ENCODE results near the gene OR52A1. TPM values are rescaled to one million over a fixed set of nuclear protein-coding genes. Genes with fewer than 3 reads are reported as not detected.

OR52A1 gene
- total and polyA plus RNA-seq, 9 of the 15 experiments (the other 6 are each of a cell fraction or from before 2014, with no cell fraction given), result under 0.01 to 0.33 (median 0.13) TPM; not detected in 3

GRCh38 chr11:5096011-5096410 lies 58.5 kb downstream of the OR52A1 start:
- peak; percentile 37; the same call in 1 of the 2 replicates for TF ChIP-seq ZNF316 (IDR thresholded peaks at IDR 0.05)
- TF ChIP-seq ZNF551 (CRISPR knock-in tag; IDR thresholded peaks at IDR 0.05), result no peak
- intact Hi-C loops (cut with micrococcal nuclease), result no loop called here
- Histone ChIP-seq H3K4me2 (ENCODE audit: insufficient read depth, low read length) (no peak overlapping the region), H3K9ac (ENCODE audit: insufficient read depth in 1 of 2, low read depth in 2 of 2, low read length in 2 of 2) (no peak overlapping the region), H4K20me1 (replicated peaks; ENCODE audit: control insufficient read depth, insufficient read depth, low read length) (no peaks in the 10 kb centered on the region), H3K4me1 (replicated peaks in 1 of 2; ENCODE audit: control insufficient read depth in 2 of 2, insufficient read depth in 2 of 2, low read length in 2 of 2) (no peaks in the 10 kb centered on the region), H3K79me2 (ENCODE audit: control insufficient read depth, insufficient read depth, low read length) (no peaks in the 10 kb centered on the region), H3K9me3 (replicated peaks; ENCODE audit: control insufficient read depth, insufficient read depth, low read depth, low read length) (no peaks in the 10 kb centered on the region), H3K4me3 (no peak overlapping the region), H3K36me3 (ENCODE audit: control insufficient read depth, insufficient read depth, low read length) (no peaks in the 10 kb centered on the region), H3K27me3 (ENCODE audit: control insufficient read depth in 2 of 2, insufficient read depth in 2 of 2, low read length in 2 of 2) (no peaks in the 10 kb centered on the region), H3K27ac (ENCODE audit: extremely low read depth, low read depth, low read length) (no peak overlapping the region), H3K9me1 (ENCODE audit: control insufficient read depth, insufficient read depth, low read length) (no peaks in the 10 kb centered on the region), H2AFZ (ENCODE audit: low read depth, low read length) (0 out of 2 replicates have a peak overlapping the region, but pooled peaks have one; percentile 14)
- POLR2A ChIA-PET, result no interaction called here
- CTCF ChIA-PET (ENCODE audit: low intra/inter-chr PET ratio), result no interaction called here
- no TSS peak for BruUV-seq (replicated peaks)
- ATAC-seq (no peak), DNase-seq (ENCODE audit: extremely low read depth in 1 of 4, low spot score in 3 of 4) (no peak), FAIRE-seq (no peak)
- 25% methylated on average over 2 of the region's 2 CpGs for WGBS (ENCODE audit: insufficient coverage, low coverage, missing lambda C conversion rate)
- in situ Hi-C loops (cut with MboI), result no loop called here

Other genes with a start within 250 kb of the OR52A1 start
Only the 7 nearest of the 20 such genes appear.
- not detected in 2 replicates for gene OR52E2, start 95.1 kb downstream of the OR52A1 start, total RNA-seq (2014; rRNA removed)
- gene OR52E2, start 95.1 kb downstream of the OR52A1 start, total RNA-seq (2014; rRNA removed; fragmentation: Illumina TruSeq; extraction: Trizol), result not detected in 2 replicates
- gene OR52E2, start 95.1 kb downstream of the OR52A1 start, total RNA-seq (2015; rRNA removed; fragmentation: Illumina TruSeq; extraction: Trizol), result not detected in 2 replicates
- not detected in 2 replicates for gene OR52E2, start 95.1 kb downstream of the OR52A1 start, total RNA-seq (2021)
- not detected in 2 replicates for gene OR52E2, start 95.1 kb downstream of the OR52A1 start, polyA plus RNA-seq (2011; rRNA removed)
- not detected in 2 replicates for gene OR52E2, start 95.1 kb downstream of the OR52A1 start, polyA plus RNA-seq (2014; fragmentation: Illumina TruSeq; extraction: Trizol)
- not detected for gene OR52E2, start 95.1 kb downstream of the OR52A1 start, polyA plus RNA-seq (2014; fragmentation: Nextera tagmentation; extraction: Ambion mirVana)
- not detected in 2 replicates for gene OR52E2, start 95.1 kb downstream of the OR52A1 start, polyA plus RNA-seq (2014; rRNA removed)
- not detected in 2 replicates for gene OR52E1, start 85.2 kb downstream of the OR52A1 start, total RNA-seq (2014; rRNA removed)
- gene OR52E1, start 85.2 kb downstream of the OR52A1 start, total RNA-seq (2014; rRNA removed; fragmentation: Illumina TruSeq; extraction: Trizol), result not detected in 2 replicates
- gene OR52E1, start 85.2 kb downstream of the OR52A1 start, total RNA-seq (2015; rRNA removed; fragmentation: Illumina TruSeq; extraction: Trizol), result not detected in 2 replicates
- gene OR52E1, start 85.2 kb downstream of the OR52A1 start, total RNA-seq (2021), result not detected in 2 replicates
- not detected in 2 replicates for gene OR52E1, start 85.2 kb downstream of the OR52A1 start, polyA plus RNA-seq (2011; rRNA removed)
- not detected in 2 replicates for gene OR52E1, start 85.2 kb downstream of the OR52A1 start, polyA plus RNA-seq (2014; fragmentation: Illumina TruSeq; extraction: Trizol)
- gene OR52E1, start 85.2 kb downstream of the OR52A1 start, polyA plus RNA-seq (2014; fragmentation: Nextera tagmentation; extraction: Ambion mirVana), result not detected
- gene OR52E1, start 85.2 kb downstream of the OR52A1 start, polyA plus RNA-seq (2014; rRNA removed), result not detected in 2 replicates
- gene OR52A5, start 16.4 kb downstream of the OR52A1 start, total RNA-seq (2014; rRNA removed), result 0.04 TPM in 1 of 2 replicates, not detected in the other
- 0.04 TPM in 1 of 2 replicates, not detected in the other for gene OR52A5, start 16.4 kb downstream of the OR52A1 start, total RNA-seq (2014; rRNA removed; fragmentation: Illumina TruSeq; extraction: Trizol)
- not detected in 2 replicates for gene OR52A5, start 16.4 kb downstream of the OR52A1 start, total RNA-seq (2015; rRNA removed; fragmentation: Illumina TruSeq; extraction: Trizol)
- gene OR52A5, start 16.4 kb downstream of the OR52A1 start, total RNA-seq (2021), result not detected in 2 replicates
- gene OR52A5, start 16.4 kb downstream of the OR52A1 start, polyA plus RNA-seq (2011; rRNA removed), result not detected in 2 replicates
- gene OR52A5, start 16.4 kb downstream of the OR52A1 start, polyA plus RNA-seq (2014; fragmentation: Illumina TruSeq; extraction: Trizol), result not detected in 2 replicates
- 1 to 10 TPM in 1 of 2 experiments, under 1 TPM in 1; 0.94 to 1.1 TPM for gene OR52A5, start 16.4 kb downstream of the OR52A1 start, polyA plus RNA-seq (2014; fragmentation: Nextera tagmentation; extraction: Ambion mirVana)
- not detected in 2 replicates for gene OR52A5, start 16.4 kb downstream of the OR52A1 start, polyA plus RNA-seq (2014; rRNA removed)
- gene OR51V1, start 45.9 kb upstream of the OR52A1 start, total RNA-seq (2014; rRNA removed), result not detected in 2 replicates
- not detected in 2 replicates for gene OR51V1, start 45.9 kb upstream of the OR52A1 start, total RNA-seq (2014; rRNA removed; fragmentation: Illumina TruSeq; extraction: Trizol)
- gene OR51V1, start 45.9 kb upstream of the OR52A1 start, total RNA-seq (2015; rRNA removed; fragmentation: Illumina TruSeq; extraction: Trizol), result not detected in 2 replicates
- not detected in 2 replicates for gene OR51V1, start 45.9 kb upstream of the OR52A1 start, total RNA-seq (2021)
- not detected in 2 replicates for gene OR51V1, start 45.9 kb upstream of the OR52A1 start, polyA plus RNA-seq (2011; rRNA removed)
- gene OR51V1, start 45.9 kb upstream of the OR52A1 start, polyA plus RNA-seq (2014; fragmentation: Illumina TruSeq; extraction: Trizol), result not detected in 2 replicates
- not detected for gene OR51V1, start 45.9 kb upstream of the OR52A1 start, polyA plus RNA-seq (2014; fragmentation: Nextera tagmentation; extraction: Ambion mirVana)
- gene OR51V1, start 45.9 kb upstream of the OR52A1 start, polyA plus RNA-seq (2014; rRNA removed), result not detected in 2 replicates
- 0.33 TPM in 1 of 2 replicates, not detected in the other for gene HBB, start 72.3 kb upstream of the OR52A1 start, total RNA-seq (2014; rRNA removed)
- 0.33 and 0.45 TPM in 2 replicates for gene HBB, start 72.3 kb upstream of the OR52A1 start, total RNA-seq (2014; rRNA removed; fragmentation: Illumina TruSeq; extraction: Trizol)
- gene HBB, start 72.3 kb upstream of the OR52A1 start, total RNA-seq (2015; rRNA removed; fragmentation: Illumina TruSeq; extraction: Trizol), result not detected in 2 replicates
- 0.72 and 1.5 TPM in 2 replicates for gene HBB, start 72.3 kb upstream of the OR52A1 start, total RNA-seq (2021)
- 0.23 and 0.46 TPM in 2 replicates for gene HBB, start 72.3 kb upstream of the OR52A1 start, polyA plus RNA-seq (2011; rRNA removed)
- gene HBB, start 72.3 kb upstream of the OR52A1 start, polyA plus RNA-seq (2014; fragmentation: Illumina TruSeq; extraction: Trizol), result 1.0 and 1.1 TPM in 2 replicates
- 1 to 10 TPM; 1.2 to 3.4 TPM for gene HBB, start 72.3 kb upstream of the OR52A1 start, polyA plus RNA-seq (2014; fragmentation: Nextera tagmentation; extraction: Ambion mirVana)
- 0.18 and 1.2 TPM in 2 replicates for gene HBB, start 72.3 kb upstream of the OR52A1 start, polyA plus RNA-seq (2014; rRNA removed)
- 19.9 and 20.9 TPM in 2 replicates for gene HBD, start 79.7 kb upstream of the OR52A1 start, total RNA-seq (2014; rRNA removed)
- gene HBD, start 79.7 kb upstream of the OR52A1 start, total RNA-seq (2014; rRNA removed; fragmentation: Illumina TruSeq; extraction: Trizol), result 26.9 and 27.6 TPM in 2 replicates
- 11.8 and 13.4 TPM in 2 replicates for gene HBD, start 79.7 kb upstream of the OR52A1 start, total RNA-seq (2015; rRNA removed; fragmentation: Illumina TruSeq; extraction: Trizol)
- gene HBD, start 79.7 kb upstream of the OR52A1 start, total RNA-seq (2021), result 26.6 and 28.0 TPM in 2 replicates
- gene HBD, start 79.7 kb upstream of the OR52A1 start, polyA plus RNA-seq (2011; rRNA removed), result 26.0 and 46.3 TPM in 2 replicates
- 36.0 and 44.6 TPM in 2 replicates for gene HBD, start 79.7 kb upstream of the OR52A1 start, polyA plus RNA-seq (2014; fragmentation: Illumina TruSeq; extraction: Trizol)
- gene HBD, start 79.7 kb upstream of the OR52A1 start, polyA plus RNA-seq (2014; fragmentation: Nextera tagmentation; extraction: Ambion mirVana), result 100 to 1,000 TPM; 137 to 169 TPM
- gene HBD, start 79.7 kb upstream of the OR52A1 start, polyA plus RNA-seq (2014; rRNA removed), result 29.5 and 48.5 TPM in 2 replicates
- 3,349 and 3,828 TPM in 2 replicates for gene HBG1, start 95.1 kb upstream of the OR52A1 start, total RNA-seq (2014; rRNA removed)
- gene HBG1, start 95.1 kb upstream of the OR52A1 start, total RNA-seq (2014; rRNA removed; fragmentation: Illumina TruSeq; extraction: Trizol), result 3,691 and 4,785 TPM in 2 replicates
- 1,066 and 1,105 TPM in 2 replicates for gene HBG1, start 95.1 kb upstream of the OR52A1 start, total RNA-seq (2015; rRNA removed; fragmentation: Illumina TruSeq; extraction: Trizol)
- 3,171 and 3,343 TPM in 2 replicates for gene HBG1, start 95.1 kb upstream of the OR52A1 start, total RNA-seq (2021)
- 10,167 and 10,862 TPM in 2 replicates for gene HBG1, start 95.1 kb upstream of the OR52A1 start, polyA plus RNA-seq (2011; rRNA removed)
- gene HBG1, start 95.1 kb upstream of the OR52A1 start, polyA plus RNA-seq (2014; fragmentation: Illumina TruSeq; extraction: Trizol), result 4,898 and 6,694 TPM in 2 replicates
- gene HBG1, start 95.1 kb upstream of the OR52A1 start, polyA plus RNA-seq (2014; fragmentation: Nextera tagmentation; extraction: Ambion mirVana), result over 10,000 TPM; 14,841 to 16,338 TPM
- gene HBG1, start 95.1 kb upstream of the OR52A1 start, polyA plus RNA-seq (2014; rRNA removed), result 5,149 and 5,228 TPM in 2 replicates